Measurements from ENCODE around the gene PCID2. TPM values are rescaled to one million over a fixed set of nuclear protein-coding genes. Genes with fewer than 3 reads are reported as not detected.

The PCID2 gene
- polyA plus RNA-seq, 1 donor from 2014 or later, result 81.3 TPM

GRCh38 chr13:113223070-113223469 lies 14.6 kb upstream of the PCID2 start:
- no peak overlapping the region for H3K9ac ChIP-seq (ENCODE audit: low read length)
- no peaks in the 10 kb centered on the region for H3K36me3 ChIP-seq (ENCODE audit: insufficient read depth, low read length)
- no peak overlapping the region for H3K4me2 ChIP-seq (ENCODE audit: low read length)
- no peaks in the 10 kb centered on the region for H3K9me3 ChIP-seq (ENCODE audit: low read length)
- no peak overlapping the region for H3K27ac ChIP-seq (ENCODE audit: low read length)
- no peak for TF ChIP-seq CTCF (IDR thresholded peaks at IDR 0.05; ENCODE audit: poor library complexity, severe bottlenecking)
- TF ChIP-seq SMC3 (conservative IDR thresholded peaks at IDR 0.05; ENCODE audit: poor library complexity), result no peak
- TF ChIP-seq EP300 (conservative IDR thresholded peaks at IDR 0.05; ENCODE audit: poor library complexity, severe bottlenecking), result no peak
- no peak for TF ChIP-seq POLR2AphosphoS5 (IDR thresholded peaks at IDR 0.05)
- TF ChIP-seq MXI1 (conservative IDR thresholded peaks at IDR 0.05; ENCODE audit: poor library complexity, severe bottlenecking), result no peak
- TF ChIP-seq EZH2 (IDR thresholded peaks at IDR 0.05; ENCODE audit: borderline replicate concordance, insufficient read depth, low read length, poor library complexity, severe bottlenecking), result no peak
- no peak for TF ChIP-seq REST (IDR thresholded peaks at IDR 0.05; ENCODE audit: borderline replicate concordance)
- TF ChIP-seq TAF1 (IDR thresholded peaks at IDR 0.05; ENCODE audit: low read depth), result no peak
- no peak for TF ChIP-seq RAD21 (conservative IDR thresholded peaks at IDR 0.05)
- no peak overlapping the region for H2AFZ ChIP-seq (ENCODE audit: low read depth, low read length)
- H4K20me1 ChIP-seq (ENCODE audit: insufficient read depth), result no peaks in the 10 kb centered on the region
- no peak overlapping the region for H3K4me3 ChIP-seq (ENCODE audit: low read length)
- no peaks in the 10 kb centered on the region for H3K9me2 ChIP-seq (ENCODE audit: insufficient read depth, low read length)
- no peaks in the 10 kb centered on the region for H3K27me3 ChIP-seq (ENCODE audit: insufficient read depth, low read depth, low read length)
- no peaks in the 10 kb centered on the region for H3F3A ChIP-seq (ENCODE audit: insufficient read depth, low read length, poor library complexity, severe bottlenecking)
- peaks cover 10% of the 10 kb centered on the region for H3K79me2 ChIP-seq (replicated peaks; ENCODE audit: insufficient read depth, low read length)

GRCh38 chr13:113220877-113221276 lies 12.4 kb upstream of the PCID2 start:
- no peaks in the 10 kb centered on the region for H3K9me3 ChIP-seq (ENCODE audit: low read length)
- no peak overlapping the region for H2AFZ ChIP-seq (ENCODE audit: low read depth, low read length)
- H3K36me3 ChIP-seq (ENCODE audit: insufficient read depth, low read length), result no peaks in the 10 kb centered on the region
- H3K4me2 ChIP-seq (ENCODE audit: low read length), result no peak overlapping the region
- TF ChIP-seq MXI1 (conservative IDR thresholded peaks at IDR 0.05; ENCODE audit: poor library complexity, severe bottlenecking), result no peak
- TF ChIP-seq REST (IDR thresholded peaks at IDR 0.05; ENCODE audit: borderline replicate concordance), result no peak
- no peak for TF ChIP-seq CTCF (IDR thresholded peaks at IDR 0.05; ENCODE audit: poor library complexity, severe bottlenecking)
- no peak for TF ChIP-seq SMC3 (conservative IDR thresholded peaks at IDR 0.05; ENCODE audit: poor library complexity)
- TF ChIP-seq POLR2AphosphoS5 (IDR thresholded peaks at IDR 0.05), result no peak
- TF ChIP-seq EZH2 (IDR thresholded peaks at IDR 0.05; ENCODE audit: borderline replicate concordance, insufficient read depth, low read length, poor library complexity, severe bottlenecking), result no peak
- no peak for TF ChIP-seq TAF1 (IDR thresholded peaks at IDR 0.05; ENCODE audit: low read depth)
- TF ChIP-seq EP300 (conservative IDR thresholded peaks at IDR 0.05; ENCODE audit: poor library complexity, severe bottlenecking), result no peak
- TF ChIP-seq RAD21 (conservative IDR thresholded peaks at IDR 0.05), result no peak
- H3F3A ChIP-seq (ENCODE audit: insufficient read depth, low read length, poor library complexity, severe bottlenecking), result no peaks in the 10 kb centered on the region
- no peaks in the 10 kb centered on the region for H3K27me3 ChIP-seq (ENCODE audit: insufficient read depth, low read depth, low read length)
- H3K9ac ChIP-seq (ENCODE audit: low read length), result no peak overlapping the region
- H3K27ac ChIP-seq (ENCODE audit: low read length), result no peak overlapping the region
- no peaks in the 10 kb centered on the region for H3K9me2 ChIP-seq (ENCODE audit: insufficient read depth, low read length)
- H4K20me1 ChIP-seq (ENCODE audit: insufficient read depth), result no peaks in the 10 kb centered on the region
- no peak overlapping the region for H3K4me3 ChIP-seq (ENCODE audit: low read length)
- peaks cover 20% of the 10 kb centered on the region for H3K79me2 ChIP-seq (replicated peaks; ENCODE audit: insufficient read depth, low read length)
